H9 (cell line): ENCODE measurements around the gene MARCHF9. TPM values are rescaled to one million over a fixed set of nuclear protein-coding genes. Genes with fewer than 3 reads are reported as not detected.

ENCODE experiments used
- DNase-seq: peaks from one replicate; pipeline ENCODE4 v3.0.0-alpha.2; 2017
- H2AFZ ChIP-seq: one replicate; pipeline ENCODE4 v1.6.1; 2013; ENCODE audit warnings: mild to moderate bottlenecking, low read length, control low read depth, moderate library complexity
- H2AK5ac ChIP-seq: 2 replicates; pipeline ENCODE4 v1.6.1; 2013; ENCODE audit warnings: low read length, control low read depth, mixed read lengths; ENCODE audit not compliant: insufficient read length
- H2BK120ac ChIP-seq: one replicate; pipeline ENCODE4 v1.6.1; 2013; ENCODE audit warnings: low read depth, mild to moderate bottlenecking, low read length, control low read depth, inconsistent platforms; ENCODE audit not compliant: poor library complexity, severe bottlenecking
- H2BK12ac ChIP-seq: 2 replicates; pipeline ENCODE4 v1.6.1; 2013; ENCODE audit warnings: low read length, control low read depth, mixed read lengths, low read depth; ENCODE audit not compliant: insufficient read length
- H2BK15ac ChIP-seq: 2 replicates; pipeline ENCODE4 v1.6.1; 2013; ENCODE audit warnings: low read depth, low read length, control low read depth
- H2BK20ac ChIP-seq: one replicate; pipeline ENCODE4 v1.6.1; 2013; ENCODE audit warnings: low read depth, mild to moderate bottlenecking, low read length, control low read depth, inconsistent platforms; ENCODE audit not compliant: poor library complexity, severe bottlenecking
- H2BK5ac ChIP-seq: 2 replicates; pipeline ENCODE4 v1.6.1; 2013; ENCODE audit warnings: low read length, control low read depth, mixed read lengths; ENCODE audit not compliant: insufficient read length
- H3K14ac ChIP-seq: 2 replicates; pipeline ENCODE4 v1.6.1; 2013; ENCODE audit warnings: low read length, control low read depth; ENCODE audit not compliant: insufficient read depth
- H3K18ac ChIP-seq: 2 replicates; pipeline ENCODE4 v1.6.1; 2013; ENCODE audit warnings: low read depth, mild to moderate bottlenecking, mixed read lengths, low read length, control low read depth; ENCODE audit not compliant: insufficient read length
- H3K23ac ChIP-seq: 2 replicates; pipeline ENCODE4 v1.6.1; 2013; ENCODE audit warnings: low read length, control low read depth, mixed read lengths, low read depth; ENCODE audit not compliant: insufficient read length
- H3K23me2 ChIP-seq: 2 replicates; pipeline ENCODE4 v1.6.1; 2013; ENCODE audit warnings: low read depth, mild to moderate bottlenecking, mixed read lengths, low read length, control low read depth; ENCODE audit not compliant: insufficient read length, poor library complexity, severe bottlenecking
- H3K27ac ChIP-seq: 2 replicates; pipeline ENCODE4 v1.5.1; 2013; ENCODE audit warnings: low read length, control low read depth, mixed read lengths, low read depth; ENCODE audit not compliant: insufficient read length
- H3K27me3 ChIP-seq: 2 replicates; pipeline ENCODE4 v1.6.1; 2013; ENCODE audit warnings: low read length, control low read depth, inconsistent platforms; ENCODE audit not compliant: insufficient read depth
- H3K4ac ChIP-seq: 2 replicates; pipeline ENCODE4 v1.6.1; 2013; ENCODE audit warnings: low read depth, mild to moderate bottlenecking, control low read depth, inconsistent platforms, low read length, moderate library complexity
- H3K4me1 ChIP-seq: 2 replicates; pipeline ENCODE4 v1.6.1; 2013; ENCODE audit warnings: low read length, control low read depth, inconsistent platforms; ENCODE audit not compliant: insufficient read depth
- H3K4me2 ChIP-seq: 2 replicates; pipeline ENCODE4 v1.6.1; 2013; ENCODE audit warnings: low read length, control low read depth, mixed read lengths; ENCODE audit not compliant: insufficient read length, insufficient read depth
- H3K56ac ChIP-seq: 2 replicates; pipeline ENCODE4 v1.6.1; 2013; ENCODE audit warnings: low read depth, mild to moderate bottlenecking, mixed read lengths, low read length, control low read depth; ENCODE audit not compliant: insufficient read length
- H3K79me1 ChIP-seq: 2 replicates; pipeline ENCODE4 v1.6.1; 2013; ENCODE audit warnings: low read depth, mild to moderate bottlenecking, moderate library complexity, low read length, control low read depth, inconsistent platforms; ENCODE audit not compliant: insufficient read depth, poor library complexity, severe bottlenecking
- H3K79me2 ChIP-seq: 2 replicates; pipeline ENCODE4 v1.6.1; 2013; ENCODE audit warnings: low read length, control low read depth, inconsistent platforms; ENCODE audit not compliant: insufficient read depth
- H3K9ac ChIP-seq: 2 replicates; pipeline ENCODE4 v1.6.1; 2013; ENCODE audit warnings: low read length, control low read depth, mixed read lengths; ENCODE audit not compliant: insufficient read length; ENCODE audit errors: extremely low read depth
- H3K9me3 ChIP-seq: one replicate; pipeline ENCODE4 v1.6.1; 2013; ENCODE audit warnings: low read depth, low read length, inconsistent platforms; ENCODE audit not compliant: control insufficient read depth
- H3T11ph ChIP-seq: one replicate; pipeline ENCODE4 v1.6.1; 2013; ENCODE audit warnings: mild to moderate bottlenecking, low read length, control low read depth, inconsistent platforms
- H4K20me1 ChIP-seq: one replicate; pipeline ENCODE4 v1.6.1; 2013; ENCODE audit not compliant: control insufficient read depth, insufficient read length, insufficient read depth
- H4K5ac ChIP-seq: 2 replicates; pipeline ENCODE4 v1.6.1; 2013; ENCODE audit warnings: low read depth, mild to moderate bottlenecking, mixed read lengths, low read length, control low read depth; ENCODE audit not compliant: insufficient read length
- H4K8ac ChIP-seq: replicated peaks from 2 replicates; pipeline ENCODE4 v1.6.1; 2013; ENCODE audit warnings: low read length, control low read depth, mixed read lengths, low read depth; ENCODE audit not compliant: insufficient read length
- H4K91ac ChIP-seq: 2 replicates; pipeline ENCODE4 v1.6.1; 2013; ENCODE audit warnings: low read depth, mild to moderate bottlenecking, moderate library complexity, mixed read lengths, low read length, control low read depth; ENCODE audit not compliant: insufficient read length
- H3K27ac Mint-ChIP-seq, 3 experiments: 2 replicates in 2 of 3; 3 replicates in 1 of 3; pipeline ENCODE4 v1.8.0; 2020 to 2021; ENCODE audit warnings: mixed read lengths in 3 of 3, mild to moderate bottlenecking in 1 of 3, moderate library complexity in 1 of 3
- H3K27me3 Mint-ChIP-seq: 2 replicates; pipeline ENCODE4 v1.8.0; 2021; ENCODE audit warnings: low read depth, mild to moderate bottlenecking, moderate library complexity, mixed read lengths
- H3K36me3 Mint-ChIP-seq, 3 experiments: 2 replicates in 2 of 3; 3 replicates in 1 of 3; pipeline ENCODE4 v1.8.0; 2020 to 2021; ENCODE audit warnings: low read depth in 3 of 3, mixed read lengths in 3 of 3; ENCODE audit not compliant: insufficient read depth in 1 of 3
- H3K4me1 Mint-ChIP-seq, 2 experiments: 2 replicates each; pipeline ENCODE4 v1.8.0; 2020; ENCODE audit warnings: mixed read lengths in 2 of 2
- H3K4me3 Mint-ChIP-seq, 2 experiments: 2 replicates in 1 of 2; 3 replicates in 1 of 2; pipeline ENCODE4 v1.8.0; 2020 to 2021; ENCODE audit warnings: mild to moderate bottlenecking in 2 of 2, mixed read lengths in 2 of 2, moderate library complexity in 1 of 2
- H3K9me3 Mint-ChIP-seq, 2 experiments: 2 replicates in 1 of 2; 3 replicates in 1 of 2; pipeline ENCODE4 v1.8.0; 2020; ENCODE audit warnings: mild to moderate bottlenecking in 2 of 2, mixed read lengths in 2 of 2, moderate library complexity in 1 of 2
- CTCF ChIP-seq: fragments of 200-600 bp; sonication (generic); conservative IDR thresholded peaks from 3 replicates; pipeline ENCODE4 v1.8.0; 2021; ENCODE audit warnings: antibody characterized with exemption, mild to moderate bottlenecking
- WGBS: extraction: QIAGEN DNeasy Blood & Tissue Kit; methylation state at CpG from one replicate; pipeline ENCODE4 v1.1.7; 2013; ENCODE audit warnings: missing lambda C conversion rate, low lambda C conversion rate, mixed read lengths; ENCODE audit not compliant: insufficient read length; ENCODE audit errors: extremely low coverage; 5-methylcytosine and 5-hydroxymethylcytosine counted together
- total RNA-seq: library from RNA; stranded (reverse); gene quantifications from 2 replicates; pipeline ENCODE4 v1.2.1, GENCODE V29; 2021

Gene MARCHF9
- total RNA-seq, 1 experiment from 2014 or later = 20.5 TPM

- H2AK5ac ChIP-seq = no peak overlapping the region
- Mint-ChIP-seq H3K36me3 (peaks cover 4 to 13% (median 5%) of the 10 kb centered on the region in 3 experiments; a peak in 6 of 7 replicates), H3K4me1 (peaks cover 7 to 12% of the 10 kb centered on the region in 2 experiments; a peak in 3 of 4 replicates), H3K4me3 (peak overlapping the region in 1 of 2 experiments; percentile 7; a peak in 2 of 5 replicates), H3K9me3 (no peaks in the 10 kb centered on the region), H3K27me3 (peaks cover 7% of the 10 kb centered on the region; the same call in 1 of the 2 replicates), H3K27ac (no peak overlapping the region; a peak in 1 of 7 replicates)
- no peak overlapping the region for H3K18ac ChIP-seq
- H2AFZ ChIP-seq = no peak overlapping the region
- DNase-seq = no peak
- no peak overlapping the region for H3K4ac ChIP-seq
- no peaks in the 10 kb centered on the region for H3K79me2 ChIP-seq
- no peak overlapping the region for H3K23ac ChIP-seq
- no peak overlapping the region for H2BK12ac ChIP-seq
- no peaks in the 10 kb centered on the region for H4K20me1 ChIP-seq
- H3K27ac ChIP-seq = no peak overlapping the region
- H3K4me2 ChIP-seq = no peak overlapping the region
- no peak overlapping the region for H4K5ac ChIP-seq
- no peaks in the 10 kb centered on the region for H3K79me1 ChIP-seq
- H3K4me1 ChIP-seq = no peaks in the 10 kb centered on the region
- no peak overlapping the region for H4K91ac ChIP-seq
- no peaks in the 10 kb centered on the region for H3K9me3 ChIP-seq
- no peak overlapping the region for H4K8ac ChIP-seq
- no peak overlapping the region for H2BK15ac ChIP-seq
- no peak overlapping the region for H3T11ph ChIP-seq
- H3K27me3 ChIP-seq = no peaks in the 10 kb centered on the region
- TF ChIP-seq CTCF = peak; percentile 46; the same call in 2 of the 3 replicates
- H3K14ac ChIP-seq = no peak overlapping the region
- peaks cover 8% of the 10 kb centered on the region for H3K23me2 ChIP-seq
- no CpG with 5 or more reads among the region's 4 CpGs for WGBS
- no peak overlapping the region for H3K9ac ChIP-seq
- H2BK120ac ChIP-seq = no peak overlapping the region
- H2BK20ac ChIP-seq = no peak overlapping the region
- no peak overlapping the region for H2BK5ac ChIP-seq
- no peak overlapping the region for H3K56ac ChIP-seq
These were observed 20.8 kb downstream of the MARCHF9 start for GRCh38 chr12:57775563-57776246.
